Measurements from ENCODE around the gene WDR7. TPM values are rescaled to one million over a fixed set of nuclear protein-coding genes. Genes with fewer than 3 reads are reported as not detected.

The WDR7 gene
- total RNA-seq, 4 donors from 2014 or later: 9.4 to 26.1 (median 19.2) TPM

GRCh38 chr18:56723706-56724105 lies 72.5 kb downstream of the WDR7 start:
- Histone ChIP-seq H3K27me3 (no peaks in the 10 kb centered on the region), H3K4me1 (no peaks in the 10 kb centered on the region), H3K4me3 (no peak overlapping the region), H3K36me3 (peaks cover 0 to 4% (median 0%) of the 10 kb centered on the region in 3 donors), H3K27ac (no peak overlapping the region), H3K9me3 (no peaks in the 10 kb centered on the region)
- 90 to 98% methylated on average over 2 of the region's 2 CpGs for WGBS, 2 donors
- DNase-seq: no peak
- intact Hi-C loops (cut with DNase I): no loop called here
- no peak for TF ChIP-seq CTCF (IDR thresholded peaks at IDR 0.05)
- TF ChIP-seq POLR2A (IDR thresholded peaks at IDR 0.05): no peak

GRCh38 chr18:56726906-56727305 lies 75.7 kb downstream of the WDR7 start:
- no peak for DNase-seq
- Histone ChIP-seq H3K27ac (no peak overlapping the region), H3K4me3 (no peak overlapping the region), H3K27me3 (no peaks in the 10 kb centered on the region), H3K36me3 (peaks cover 0 to 12% (median 0%) of the 10 kb centered on the region in 3 donors), H3K9me3 (no peaks in the 10 kb centered on the region), H3K4me1 (no peaks in the 10 kb centered on the region)
- TF ChIP-seq POLR2A (IDR thresholded peaks at IDR 0.05) (no peak), CTCF (IDR thresholded peaks at IDR 0.05) (no peak)
- intact Hi-C loops (cut with DNase I): no loop called here
- 78 to 87% methylated on average over 2 of the region's 2 CpGs for WGBS, 2 donors

- no peak overlapping the region for H3K27ac ChIP-seq
- DNase-seq: no peak
- TF ChIP-seq POLR2A (IDR thresholded peaks at IDR 0.05) (no peak), CTCF (IDR thresholded peaks at IDR 0.05) (no peak)
- H3K4me3 ChIP-seq: no peak overlapping the region
- no peaks in the 10 kb centered on the region for H3K4me1 ChIP-seq
- intact Hi-C loops (cut with DNase I): no loop called here
- 68 to 94% methylated on average over 5 of the region's 5 CpGs for WGBS, 2 donors
- H3K36me3 ChIP-seq: peaks cover 0 to 13% (median 0%) of the 10 kb centered on the region in 3 donors
- H3K9me3 ChIP-seq: no peaks in the 10 kb centered on the region
- H3K27me3 ChIP-seq: no peaks in the 10 kb centered on the region
Observed at GRCh38 chr18:56727399-56727798, 76.2 kb downstream of the WDR7 start.

- DNase-seq: no peak
- H3K27me3 ChIP-seq: no peaks in the 10 kb centered on the region
- H3K4me1 ChIP-seq: no peaks in the 10 kb centered on the region
- WGBS, 2 donors: 78 to 89% methylated on average over 3 of the region's 3 CpGs
- no peak overlapping the region for H3K27ac ChIP-seq
- H3K36me3 ChIP-seq: peaks cover 0 to 13% (median 0%) of the 10 kb centered on the region in 3 donors
- TF ChIP-seq POLR2A (IDR thresholded peaks at IDR 0.05): no peak
- TF ChIP-seq CTCF (IDR thresholded peaks at IDR 0.05): no peak
- no peak overlapping the region for H3K4me3 ChIP-seq
- H3K9me3 ChIP-seq: no peaks in the 10 kb centered on the region
- intact Hi-C loops (cut with DNase I): no loop called here
Observed at GRCh38 chr18:56728741-56729140, 77.6 kb downstream of the WDR7 start.

GRCh38 chr18:56738184-56738583 lies 87.0 kb downstream of the WDR7 start:
- H3K4me3 ChIP-seq: no peak overlapping the region
- TF ChIP-seq POLR2A (IDR thresholded peaks at IDR 0.05) (no peak), CTCF (IDR thresholded peaks at IDR 0.05) (no peak)
- H3K27me3 ChIP-seq: no peaks in the 10 kb centered on the region
- intact Hi-C loops (cut with DNase I): no loop called here
- no peaks in the 10 kb centered on the region for H3K4me1 ChIP-seq
- no peak for DNase-seq
- H3K9me3 ChIP-seq: no peaks in the 10 kb centered on the region
- no peak overlapping the region for H3K27ac ChIP-seq
- 83 to 92% methylated on average over 4 to 5 of the region's 5 CpGs for WGBS, 2 donors
- peaks cover 0 to 11% (median 0%) of the 10 kb centered on the region in 3 donors for H3K36me3 ChIP-seq

Measured in esophagus squamous epithelium (tissue), 5 donors.